Measurements from ENCODE around the gene CRIP2. TPM values are rescaled to one million over a fixed set of nuclear protein-coding genes. Genes with fewer than 3 reads are reported as not detected.

Gene CRIP2
- total and polyA plus RNA-seq, 4 donors: 4.3 to 40.0 (median 20.7) TPM

GRCh38 chr14:105440554-105440900, 34.1 kb upstream of the CRIP2 start:
- Histone ChIP-seq H3K36me3 (ENCODE audit: control insufficient read depth in 4 of 4, insufficient read depth in 3 of 4, low read depth in 1 of 4, low read length in 3 of 4) (peaks cover 0 to 4% (median 2%) of the 10 kb centered on the region in 4 donors), H3K27ac (ENCODE audit: low read depth in 1 of 2, low read length in 2 of 2) (no peak overlapping the region), H3K9me3 (ENCODE audit: control insufficient read depth in 4 of 4, low read length in 3 of 4) (no peaks in the 10 kb centered on the region), H3K4me3 (ENCODE audit: low read depth in 1 of 3, low read length in 3 of 3) (no peak overlapping the region), H3K27me3 (ENCODE audit: control insufficient read depth in 4 of 4, insufficient read depth in 4 of 4, low read length in 3 of 4) (no peaks in the 10 kb centered on the region), H3K4me1 (ENCODE audit: control insufficient read depth in 4 of 4, insufficient read depth in 4 of 4, low read length in 3 of 4) (no peaks in the 10 kb centered on the region), H3K9ac (ENCODE audit: low read depth in 1 of 2, low read length in 2 of 2) (no peak overlapping the region)
- 98% methylated on average over 15 of the region's 15 CpGs for WGBS
- DNase-seq (ENCODE audit: low spot score): no peak
- TF ChIP-seq SP1 (IDR thresholded peaks at IDR 0.05): no peak
- TF ChIP-seq YY1 (IDR thresholded peaks at IDR 0.05): no peak
- no peak for TF ChIP-seq MAX (IDR thresholded peaks at IDR 0.05)
- TF ChIP-seq RXRA (IDR thresholded peaks at IDR 0.05): no peak
- TF ChIP-seq REST (IDR thresholded peaks at IDR 0.05): no peak
- TF ChIP-seq FOXA1 (IDR thresholded peaks at IDR 0.05): no peak
- no peak for TF ChIP-seq RAD21 (IDR thresholded peaks at IDR 0.05)

- DNase-seq (ENCODE audit: low spot score): no peak
Measured at GRCh38 chr14:105440992-105441391, 33.6 kb upstream of the CRIP2 start.

More at GRCh38 chr14:105440992-105441391, 33.6 kb upstream of the CRIP2 start:
- no peak for TF ChIP-seq ZBTB33 (IDR thresholded peaks at IDR 0.05)
- TF ChIP-seq MAX (IDR thresholded peaks at IDR 0.05): no peak
- TF ChIP-seq RAD21 (IDR thresholded peaks at IDR 0.05): no peak
- TF ChIP-seq CTCF (IDR thresholded peaks at IDR 0.05; ENCODE audit: low read depth, low read length, missing input control): no peak
- no peak for TF ChIP-seq EGR1 (IDR thresholded peaks at IDR 0.05; ENCODE audit: low read depth in 2 of 2)
- TF ChIP-seq HNF4A (conservative IDR thresholded peaks at IDR 0.05): no peak
- no peak for TF ChIP-seq HNF4G (IDR thresholded peaks at IDR 0.05)
- TF ChIP-seq SP1 (IDR thresholded peaks at IDR 0.05): no peak
- TF ChIP-seq GABPA (IDR thresholded peaks at IDR 0.05 in 1 of 2, conservative IDR thresholded peaks at IDR 0.05 in 1 of 2): no peak
- TF ChIP-seq RXRA (IDR thresholded peaks at IDR 0.05): no peak
- no peak for TF ChIP-seq FOXA1 (IDR thresholded peaks at IDR 0.05)
- TF ChIP-seq TAF1 (conservative IDR thresholded peaks at IDR 0.05): no peak
- TF ChIP-seq FOXA2 (IDR thresholded peaks at IDR 0.05): no peak
- no peak for TF ChIP-seq ATF3 (IDR thresholded peaks at IDR 0.05)
- no peak for TF ChIP-seq REST (IDR thresholded peaks at IDR 0.05)
- no peaks in the 10 kb centered on the region for H3K4me1 ChIP-seq (ENCODE audit: control insufficient read depth in 4 of 4, insufficient read depth in 4 of 4, low read length in 3 of 4)
- H3K27me3 ChIP-seq (ENCODE audit: control insufficient read depth in 4 of 4, insufficient read depth in 4 of 4, low read length in 3 of 4): no peaks in the 10 kb centered on the region
- no peaks in the 10 kb centered on the region for H3K9me3 ChIP-seq (ENCODE audit: control insufficient read depth in 4 of 4, low read length in 3 of 4)
- no peak overlapping the region for H3K9ac ChIP-seq (ENCODE audit: low read depth in 1 of 2, low read length in 2 of 2)
- peaks cover 0 to 4% (median 2%) of the 10 kb centered on the region in 4 donors for H3K36me3 ChIP-seq (ENCODE audit: control insufficient read depth in 4 of 4, insufficient read depth in 3 of 4, low read depth in 1 of 4, low read length in 3 of 4)
- no peak overlapping the region for H3K4me3 ChIP-seq (ENCODE audit: low read depth in 1 of 3, low read length in 3 of 3)
- WGBS: 98% methylated on average over 9 of the region's 9 CpGs
- H3K27ac ChIP-seq (ENCODE audit: low read depth in 1 of 2, low read length in 2 of 2): no peak overlapping the region

All from liver (tissue), 9 donors.